K562 (cell line): ENCODE results near the gene WBP1L. TPM values are rescaled to one million over a fixed set of nuclear protein-coding genes. Genes with fewer than 3 reads are reported as not detected.

Experiments
- ATAC-seq: fragments of 200-7000 bp; cut with Tn5 transposase; 3 replicates; pipeline ENCODE4 v1.9.1; 2020; ENCODE audit warnings: moderate library complexity
- BruUV-seq: library from RNA; stranded (reverse); fragments of 400-500 nt; replicated peaks from 2 replicates; lab custom pipeline; 2021; lab: Mats Ljungman, UMichigan
- CTCF ChIA-PET: fragments of 300-600 bp; formaldehyde crosslinking; extraction: SDS; loops from one replicate; lab custom pipeline; 2021; ENCODE audit warnings: low intra/inter-chr PET ratio; lab: Yijun Ruan, JAX
- POLR2A ChIA-PET: fragments of 300-600, 350-650 bp; sonication (Branson Sonifier 250); formaldehyde crosslinking; extraction: SDS; loops from one replicate; lab custom pipeline; 2021; ENCODE audit warnings: antibody characterized with exemption, inconsistent platforms; lab: Yijun Ruan, JAX
- DNase-seq, 4 experiments: peaks; one replicate each; pipeline versions ENCODE4 v3.0.0 to v3.0.0-alpha.2; 2011 to 2018; ENCODE audit warnings: low spot score in 3 of 4, mixed read lengths in 3 of 4; ENCODE audit errors: extremely low read depth in 1 of 4
- FAIRE-seq: peaks from 2 replicates; lab custom pipeline; 2011; peaks lifted over from hg19 to GRCh38; lab: Jason Lieb, UNC
- H2AFZ ChIP-seq: 2 replicates; pipeline ENCODE4 v1.6.0; 2011; ENCODE audit warnings: low read depth, low read length, control low read depth, inconsistent platforms
- H3K27ac ChIP-seq: fragments of 200-600 bp; 3 replicates; pipeline ENCODE4 v1.8.0; 2011; ENCODE audit warnings: low read depth, mild to moderate bottlenecking, control low read depth, inconsistent platforms, low read length, moderate library complexity, mixed read lengths; ENCODE audit errors: extremely low read depth
- H3K27me3 ChIP-seq, 2 experiments: fragments of 300-600 bp in 1 of 2; 2 replicates in 1 of 2; 3 replicates in 1 of 2; pipeline versions ENCODE4 v1.6.0 to v1.8.0; 2011; ENCODE audit warnings: inconsistent platforms in 2 of 2, low read length in 2 of 2, mild to moderate bottlenecking in 1 of 2, mixed read lengths in 1 of 2, moderate library complexity in 1 of 2; ENCODE audit not compliant: control insufficient read depth in 2 of 2, insufficient read depth in 2 of 2
- H3K36me3 ChIP-seq: fragments of 300-600 bp; 3 replicates; pipeline ENCODE4 v1.8.0; 2011; ENCODE audit warnings: mild to moderate bottlenecking, low read length, inconsistent platforms; ENCODE audit not compliant: control insufficient read depth, insufficient read depth
- H3K4me1 ChIP-seq, 2 experiments: fragments of 200-600 bp in 1 of 2; replicated peaks in 1 of 2; 2 replicates in 1 of 2; 3 replicates in 1 of 2; pipeline versions ENCODE4 v1.5.1 to v1.8.0; 2011; ENCODE audit warnings: inconsistent platforms in 2 of 2, low read length in 2 of 2, mild to moderate bottlenecking in 1 of 2, mixed read lengths in 1 of 2, moderate library complexity in 1 of 2; ENCODE audit not compliant: control insufficient read depth in 2 of 2, insufficient read depth in 2 of 2
- H3K4me2 ChIP-seq: 2 replicates; pipeline ENCODE4 v1.6.1; 2011; ENCODE audit warnings: low read length, control low read depth, inconsistent platforms, mixed read lengths; ENCODE audit not compliant: insufficient read depth
- H3K4me3 ChIP-seq: fragments of 200-600 bp; sonication (generic), shearing (Covaris generic); 2 replicates; pipeline ENCODE4 v1.5.1; 2016; ENCODE audit warnings: control low read depth, inconsistent platforms
- H3K79me2 ChIP-seq: fragments of 200-600 bp; 3 replicates; pipeline ENCODE4 v1.8.0; 2011; ENCODE audit warnings: low read length, inconsistent platforms; ENCODE audit not compliant: control insufficient read depth, insufficient read depth
- H3K9ac ChIP-seq, 2 experiments: 2 replicates each; pipeline versions ENCODE4 v1.6.0 to v1.6.1; 2011; ENCODE audit warnings: low read depth in 2 of 2, low read length in 2 of 2, control low read depth in 1 of 2, inconsistent platforms in 1 of 2, mild to moderate bottlenecking in 1 of 2, mixed read lengths in 1 of 2; ENCODE audit not compliant: insufficient read depth in 1 of 2
- H3K9me1 ChIP-seq: one replicate; pipeline ENCODE4 v1.6.0; 2011; ENCODE audit warnings: inconsistent platforms, mild to moderate bottlenecking, low read length, moderate library complexity; ENCODE audit not compliant: control insufficient read depth, insufficient read depth
- H3K9me3 ChIP-seq: replicated peaks from 2 replicates; pipeline ENCODE4 v1.5.1; 2011; ENCODE audit warnings: low read depth, low read length, inconsistent platforms; ENCODE audit not compliant: control insufficient read depth, insufficient read depth
- H4K20me1 ChIP-seq: replicated peaks from 2 replicates; pipeline ENCODE4 v1.6.1; 2011; ENCODE audit warnings: low read length, inconsistent platforms, mixed read lengths; ENCODE audit not compliant: control insufficient read depth, insufficient read depth
- ARID1B ChIP-seq: fragments of 450-650 bp; IDR thresholded peaks from 2 replicates; pipeline ENCODE4 v1.6.1; 2016; ENCODE audit warnings: antibody characterized with exemption, mild to moderate bottlenecking, inconsistent platforms
- ATF7 ChIP-seq: fragments of 450-650 bp; IDR thresholded peaks from 2 replicates; pipeline ENCODE4 v1.7.1; 2014; ENCODE audit warnings: mild to moderate bottlenecking, moderate library complexity
- GATAD2A ChIP-seq: fragments of 450-650 bp; IDR thresholded peaks from 2 replicates; pipeline ENCODE4 v1.6.1; 2017
- JUN ChIP-seq, 2 experiments: sonication (generic) in 1 of 2; formaldehyde crosslinking in 1 of 2; IDR thresholded peaks; 2 replicates each; pipeline versions ENCODE4 v1.6.1 to v1.8.0; 2012 to 2022; ENCODE audit warnings: borderline replicate concordance in 2 of 2, mild to moderate bottlenecking in 2 of 2, improper control_type of control experiment in 1 of 2, low read depth in 1 of 2, low read length in 1 of 2, missing genetic modification reagents in 1 of 2
- MAFK ChIP-seq: IDR thresholded peaks from 2 replicates; pipeline ENCODE4 v1.6.1; 2011; ENCODE audit warnings: low read length, improper control_type of control experiment
- NCOR1 ChIP-seq: fragments of 450-650 bp; IDR thresholded peaks from 2 replicates; pipeline ENCODE4 v1.6.1; 2016; ENCODE audit warnings: mild to moderate bottlenecking, moderate library complexity
- RAD51 ChIP-seq: fragments of 450-650 bp; IDR thresholded peaks from 2 replicates; pipeline ENCODE4 v1.7.1; 2016; ENCODE audit warnings: low read depth, mild to moderate bottlenecking, borderline replicate concordance
- TEAD1 ChIP-seq, 2 experiments: fragments of 450-650 bp in 1 of 2; sonication (generic) in 1 of 2; formaldehyde crosslinking; IDR thresholded peaks; 2 replicates each; pipeline versions ENCODE4 v1.4.0 to v1.8.0; 2020 to 2022; ENCODE audit warnings: mild to moderate bottlenecking in 2 of 2, missing genetic modification reagents in 1 of 2
- ZNF436 ChIP-seq: fragments of 250-450, 450-650 bp; sonication (Bioruptor Pico); formaldehyde crosslinking; IDR thresholded peaks from 2 replicates; pipeline ENCODE4 v1.7.0; 2020; ENCODE audit warnings: mild to moderate bottlenecking
- WGBS: fragments of 100-300 bp; shearing (Covaris generic); methylation state at CpG from one replicate; pipeline ENCODE4 v1.1.6; 2016; ENCODE audit warnings: low coverage, mixed read lengths; ENCODE audit not compliant: insufficient coverage; ENCODE audit errors: missing lambda C conversion rate; 5-methylcytosine and 5-hydroxymethylcytosine counted together
- in situ Hi-C: fragments of 300-500 bp; cut with MboI; formaldehyde crosslinking; loops from 4 replicates; pipeline ENCODE4 v1.15.0; 2018; ENCODE audit warnings: inconsistent platforms, mixed read lengths
- intact Hi-C: fragments of 100-400 bp; cut with micrococcal nuclease; formaldehyde crosslinking; loops from 2 replicates; pipeline ENCODE4 v1.14.2; 2022
- polyA plus RNA-seq, 8 experiments: library from polyadenylated mRNA; depleted of rRNA in 4 of 8; stranded (reverse) in 5 of 8; unstranded in 3 of 8; fragments of >200 nt; fragmentation: Nextera tagmentation in 2 of 8; fragmentation: Illumina TruSeq in 1 of 8; extraction: Ambion mirVana in 2 of 8; extraction: Trizol in 1 of 8; gene quantifications; 2 replicates each; pipeline versions ENCODE4 v1.2.1 to v1.2.3, GENCODE V29; 2011 to 2014; ENCODE audit warnings: inconsistent platforms in 1 of 8, missing spikeins in 1 of 8
- total RNA-seq, 7 experiments: library from RNA; depleted of rRNA in 6 of 7; stranded (reverse); fragments of >200 nt in 6 of 7; fragmentation: Illumina TruSeq in 2 of 7; extraction: Trizol in 2 of 7; gene quantifications; 2 replicates each; pipeline versions ENCODE4 v1.2.1 to v1.2.3, GENCODE V29; 2011 to 2021; ENCODE audit warnings: low replicate concordance in 1 of 7
- TF ChIP-seq, protein P1 (sequence below): fragments of 250-450 bp; sonication (Bioruptor Pico); IDR thresholded peaks from 2 replicates; pipeline ENCODE4 v1.4.0; 2020
- TF ChIP-seq, protein P2 (sequence below): IDR thresholded peaks from 3 replicates; pipeline ENCODE4 v1.6.1; 2011; ENCODE audit warnings: borderline replicate concordance, mild to moderate bottlenecking, moderate library complexity; ENCODE audit not compliant: insufficient read length; ENCODE audit errors: extremely low read depth

WBP1L gene
- total and polyA plus RNA-seq, 9 of the 15 experiments (the other 6 are each of a cell fraction or from before 2014, with no cell fraction given) = 3.2 to 14.4 (median 11.3) TPM

DNA sequence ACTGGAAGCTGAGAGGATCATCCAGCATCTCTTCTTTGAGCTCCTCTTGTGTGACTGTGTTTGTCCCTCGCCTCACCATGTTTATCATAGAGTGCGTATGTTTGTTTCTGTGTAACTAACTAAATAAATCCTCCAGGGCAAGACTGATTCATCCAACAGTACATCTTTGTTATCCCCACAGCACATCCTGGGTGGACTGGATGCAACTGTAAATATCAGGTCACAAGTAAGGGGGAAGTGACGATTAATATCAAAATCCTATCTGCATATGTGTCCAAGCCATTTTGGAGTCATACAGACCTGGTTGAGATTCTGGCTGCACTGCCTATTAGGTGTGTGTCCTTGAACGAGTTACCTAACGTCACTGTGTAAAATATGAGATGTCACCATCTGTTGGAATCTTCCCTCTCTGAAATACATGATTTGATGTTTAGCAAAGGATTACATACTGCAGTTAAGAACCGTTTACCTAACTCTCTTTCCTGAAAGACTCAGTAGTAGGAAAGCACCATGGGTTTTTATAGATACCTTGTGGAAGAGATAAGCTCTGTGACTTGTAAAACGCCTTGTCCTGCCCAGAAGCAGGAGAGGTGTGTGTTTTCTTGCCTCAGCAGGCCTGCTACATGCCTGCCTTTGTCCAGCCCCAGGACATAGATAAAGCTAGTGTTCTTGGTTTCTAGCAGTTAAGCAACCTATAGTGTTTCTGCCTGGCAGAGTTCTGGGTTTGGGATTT lies 25.8 kb downstream of the WBP1L start (continued):
- TF ChIP-seq NCOR1 = 0 out of 2 replicates have a peak, but pooled peaks have one; percentile 12

DNA sequence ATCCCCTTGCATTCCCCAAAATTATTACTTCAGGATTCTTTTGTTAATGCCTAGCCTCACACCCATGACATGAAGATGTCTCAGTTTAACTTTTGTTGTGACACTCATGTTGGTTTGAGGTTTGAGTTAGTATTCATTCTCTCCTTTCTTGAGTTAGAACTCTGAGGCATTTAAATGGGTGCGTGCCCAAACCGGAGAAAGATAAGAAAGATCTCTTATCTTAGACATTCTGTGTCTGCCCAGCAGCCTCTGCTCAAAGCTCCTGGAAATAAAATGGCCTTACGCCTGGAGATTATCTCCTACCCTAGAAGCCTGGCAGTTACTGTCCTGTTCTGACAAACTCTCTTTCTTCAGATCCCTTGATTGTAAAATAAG lies 26.3 kb downstream of the WBP1L start:
- H3K9ac ChIP-seq = peak overlapping the region in 1 of 2 experiments; percentile 73; a peak in 1 of 4 replicates
- peak overlapping the region; percentile 58; the same call in 2 of the 3 replicates for H3K27ac ChIP-seq
- ATAC-seq (peak; percentile 31; the same call in 2 of the 3 replicates), FAIRE-seq (no peak), DNase-seq (no peak)
- peaks cover 5% of the 10 kb centered on the region; the same call in 1 of the 3 replicates for H3K36me3 ChIP-seq
- H3K4me2 ChIP-seq = peak overlapping the region; percentile 26; the same call in 1 of the 2 replicates
- no peak overlapping the region for H2AFZ ChIP-seq
- CTCF ChIA-PET = no interaction called here
- no TSS peak for BruUV-seq
- POLR2A ChIA-PET = interaction anchor here (0.6 to 1.4 kb wide), 4 partner anchors 10 to 414 kb away, joined by 3 to 4 read pairs (median 4); no protein-coding TSS in a partner anchor
- no peaks in the 10 kb centered on the region for H3K27me3 ChIP-seq
- peaks cover 12 to 28% of the 10 kb centered on the region in 2 experiments; a peak in 4 of 5 replicates for H3K4me1 ChIP-seq
- no peaks in the 10 kb centered on the region for H4K20me1 ChIP-seq
- intact Hi-C loops (no loop called here), in situ Hi-C loops (no loop called here)
- H3K9me3 ChIP-seq = no peaks in the 10 kb centered on the region
- peaks cover 24% of the 10 kb centered on the region for H3K79me2 ChIP-seq
- 0% methylated on average over 3 of the region's 3 CpGs for WGBS
- H3K9me1 ChIP-seq = no peaks in the 10 kb centered on the region
- H3K4me3 ChIP-seq = no peak overlapping the region
- TF ChIP-seq ARID1B (0 out of 2 replicates have a peak, but pooled peaks have one; percentile 4), MAFK (no peak), TEAD1 (CRISPR knock-in tag; IDR thresholded peaks at IDR 0.05) (no peak), RAD51 (no peak), JUN (IDR thresholded peaks at IDR 0.05; ENCODE audit: borderline replicate concordance, low read depth, low read length) (no peak), JUN (CRISPR knock-in tag; IDR thresholded peaks at IDR 0.05; ENCODE audit: borderline replicate concordance) (no peak), ZNF436 (CRISPR knock-in tag) (no peak), ATF7 (no peak), GATAD2A (no peak)
- TF ChIP-seq, protein P1, sequence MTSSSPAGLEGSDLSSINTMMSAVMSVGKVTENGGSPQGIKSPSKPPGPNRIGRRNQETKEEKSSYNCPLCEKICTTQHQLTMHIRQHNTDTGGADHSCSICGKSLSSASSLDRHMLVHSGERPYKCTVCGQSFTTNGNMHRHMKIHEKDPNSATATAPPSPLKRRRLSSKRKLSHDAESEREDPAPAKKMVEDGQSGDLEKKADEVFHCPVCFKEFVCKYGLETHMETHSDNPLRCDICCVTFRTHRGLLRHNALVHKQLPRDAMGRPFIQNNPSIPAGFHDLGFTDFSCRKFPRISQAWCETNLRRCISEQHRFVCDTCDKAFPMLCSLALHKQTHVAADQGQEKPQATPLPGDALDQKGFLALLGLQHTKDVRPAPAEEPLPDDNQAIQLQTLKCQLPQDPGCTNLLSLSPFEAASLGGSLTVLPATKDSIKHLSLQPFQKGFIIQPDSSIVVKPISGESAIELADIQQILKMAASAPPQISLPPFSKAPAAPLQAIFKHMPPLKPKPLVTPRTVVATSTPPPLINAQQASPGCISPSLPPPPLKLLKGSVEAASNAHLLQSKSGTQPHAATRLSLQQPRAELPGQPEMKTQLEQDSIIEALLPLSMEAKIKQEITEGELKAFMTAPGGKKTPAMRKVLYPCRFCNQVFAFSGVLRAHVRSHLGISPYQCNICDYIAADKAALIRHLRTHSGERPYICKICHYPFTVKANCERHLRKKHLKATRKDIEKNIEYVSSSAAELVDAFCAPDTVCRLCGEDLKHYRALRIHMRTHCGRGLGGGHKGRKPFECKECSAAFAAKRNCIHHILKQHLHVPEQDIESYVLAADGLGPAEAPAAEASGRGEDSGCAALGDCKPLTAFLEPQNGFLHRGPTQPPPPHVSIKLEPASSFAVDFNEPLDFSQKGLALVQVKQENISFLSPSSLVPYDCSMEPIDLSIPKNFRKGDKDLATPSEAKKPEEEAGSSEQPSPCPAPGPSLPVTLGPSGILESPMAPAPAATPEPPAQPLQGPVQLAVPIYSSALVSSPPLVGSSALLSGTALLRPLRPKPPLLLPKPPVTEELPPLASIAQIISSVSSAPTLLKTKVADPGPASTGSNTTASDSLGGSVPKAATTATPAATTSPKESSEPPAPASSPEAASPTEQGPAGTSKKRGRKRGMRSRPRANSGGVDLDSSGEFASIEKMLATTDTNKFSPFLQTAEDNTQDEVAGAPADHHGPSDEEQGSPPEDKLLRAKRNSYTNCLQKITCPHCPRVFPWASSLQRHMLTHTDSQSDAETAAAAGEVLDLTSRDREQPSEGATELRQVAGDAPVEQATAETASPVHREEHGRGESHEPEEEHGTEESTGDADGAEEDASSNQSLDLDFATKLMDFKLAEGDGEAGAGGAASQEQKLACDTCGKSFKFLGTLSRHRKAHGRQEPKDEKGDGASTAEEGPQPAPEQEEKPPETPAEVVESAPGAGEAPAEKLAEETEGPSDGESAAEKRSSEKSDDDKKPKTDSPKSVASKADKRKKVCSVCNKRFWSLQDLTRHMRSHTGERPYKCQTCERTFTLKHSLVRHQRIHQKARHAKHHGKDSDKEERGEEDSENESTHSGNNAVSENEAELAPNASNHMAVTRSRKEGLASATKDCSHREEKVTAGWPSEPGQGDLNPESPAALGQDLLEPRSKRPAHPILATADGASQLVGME (CRISPR knock-in tag) = no peak
- TF ChIP-seq, protein P2, sequence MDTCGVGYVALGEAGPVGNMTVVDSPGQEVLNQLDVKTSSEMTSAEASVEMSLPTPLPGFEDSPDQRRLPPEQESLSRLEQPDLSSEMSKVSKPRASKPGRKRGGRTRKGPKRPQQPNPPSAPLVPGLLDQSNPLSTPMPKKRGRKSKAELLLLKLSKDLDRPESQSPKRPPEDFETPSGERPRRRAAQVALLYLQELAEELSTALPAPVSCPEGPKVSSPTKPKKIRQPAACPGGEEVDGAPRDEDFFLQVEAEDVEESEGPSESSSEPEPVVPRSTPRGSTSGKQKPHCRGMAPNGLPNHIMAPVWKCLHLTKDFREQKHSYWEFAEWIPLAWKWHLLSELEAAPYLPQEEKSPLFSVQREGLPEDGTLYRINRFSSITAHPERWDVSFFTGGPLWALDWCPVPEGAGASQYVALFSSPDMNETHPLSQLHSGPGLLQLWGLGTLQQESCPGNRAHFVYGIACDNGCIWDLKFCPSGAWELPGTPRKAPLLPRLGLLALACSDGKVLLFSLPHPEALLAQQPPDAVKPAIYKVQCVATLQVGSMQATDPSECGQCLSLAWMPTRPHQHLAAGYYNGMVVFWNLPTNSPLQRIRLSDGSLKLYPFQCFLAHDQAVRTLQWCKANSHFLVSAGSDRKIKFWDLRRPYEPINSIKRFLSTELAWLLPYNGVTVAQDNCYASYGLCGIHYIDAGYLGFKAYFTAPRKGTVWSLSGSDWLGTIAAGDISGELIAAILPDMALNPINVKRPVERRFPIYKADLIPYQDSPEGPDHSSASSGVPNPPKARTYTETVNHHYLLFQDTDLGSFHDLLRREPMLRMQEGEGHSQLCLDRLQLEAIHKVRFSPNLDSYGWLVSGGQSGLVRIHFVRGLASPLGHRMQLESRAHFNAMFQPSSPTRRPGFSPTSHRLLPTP = no peak
